Hepatocyte (in vitro differentiated cells): ENCODE results near the gene GALNT13. TPM values are rescaled to one million over a fixed set of nuclear protein-coding genes. Genes with fewer than 3 reads are reported as not detected.

Experiments
- DNase-seq: peaks from one replicate; pipeline ENCODE4 v3.0.0-alpha.2; 2016; ENCODE audit warnings: low spot score
- H2AFZ ChIP-seq: fragments of 200-600 bp; sonication (generic); 2 replicates; pipeline ENCODE4 v1.6.0; 2016; ENCODE audit warnings: antibody characterized with exemption, mild to moderate bottlenecking
- H3K27ac ChIP-seq: fragments of 200-600 bp; sonication (generic); 2 replicates; pipeline ENCODE4 v1.5.1; 2016; ENCODE audit warnings: mild to moderate bottlenecking
- H3K27me3 ChIP-seq: fragments of 200-600 bp; sonication (generic); 2 replicates; pipeline ENCODE4 v1.6.1; 2016
- H3K36me3 ChIP-seq: fragments of 200-600 bp; sonication (generic); replicated peaks from 2 replicates; pipeline ENCODE4 v1.5.1; 2016; ENCODE audit warnings: low read depth; ENCODE audit not compliant: insufficient read depth
- H3K4me1 ChIP-seq: fragments of 200-600 bp; sonication (generic); 2 replicates; pipeline ENCODE4 v1.5.1; 2016; ENCODE audit warnings: mild to moderate bottlenecking, moderate library complexity; ENCODE audit not compliant: insufficient read depth
- H3K4me2 ChIP-seq: fragments of 200-600 bp; sonication (generic); 2 replicates; pipeline ENCODE4 v1.6.0; 2016
- H3K4me3 ChIP-seq: fragments of 200-600 bp; sonication (generic); 2 replicates; pipeline ENCODE4 v1.5.1; 2016; ENCODE audit warnings: mild to moderate bottlenecking
- H3K79me2 ChIP-seq: fragments of 200-600 bp; sonication (generic); 2 replicates; pipeline ENCODE4 v1.6.0; 2017; ENCODE audit warnings: mild to moderate bottlenecking
- H3K9me2 ChIP-seq: fragments of 200-600 bp; sonication (generic); replicated peaks from 2 replicates; pipeline ENCODE4 v1.6.0; 2017; ENCODE audit warnings: mild to moderate bottlenecking; ENCODE audit not compliant: insufficient read depth
- H3K9me3 ChIP-seq: fragments of 200-600 bp; sonication (generic); 2 replicates; pipeline ENCODE4 v1.5.1; 2016; ENCODE audit warnings: low read depth, mild to moderate bottlenecking
- H4K20me1 ChIP-seq: fragments of 200-600 bp; sonication (generic); 2 replicates; pipeline ENCODE4 v1.6.0; 2016; ENCODE audit warnings: mild to moderate bottlenecking; ENCODE audit not compliant: insufficient read depth, poor library complexity, severe bottlenecking
- EZH2 ChIP-seq: fragments of 200-600 bp; sonication (generic); IDR thresholded peaks from 2 replicates; pipeline ENCODE4 v1.6.1; 2016; ENCODE audit warnings: antibody characterized with exemption, mild to moderate bottlenecking, borderline replicate concordance
- EZH2phosphoT487 ChIP-seq: fragments of 200-600 bp; sonication (generic); IDR thresholded peaks from one replicate; pipeline ENCODE4 v1.6.1; 2018; ENCODE audit warnings: antibody characterized with exemption, mild to moderate bottlenecking, low read depth, moderate library complexity; ENCODE audit not compliant: unreplicated experiment, severe bottlenecking
- WGBS: methylation state at CpG from one replicate; pipeline ENCODE4 v1.1.6; 2016; ENCODE audit warnings: low lambda C conversion rate; ENCODE audit errors: missing lambda C conversion rate; 5-methylcytosine and 5-hydroxymethylcytosine counted together
- polyA plus RNA-seq: library from polyadenylated mRNA; unstranded; fragments of >200 nt; fragmentation: Nextera tagmentation; extraction: Ambion mirVana; gene quantifications from 2 replicates; pipeline ENCODE4 v1.2.1, GENCODE V29; 2016
- total RNA-seq: library from RNA; depleted of rRNA; stranded (reverse); fragments of >200 nt; gene quantifications from 2 replicates; pipeline ENCODE4 v1.2.3, GENCODE V29; 2014
- TF ChIP-seq, protein P1 (sequence below): fragments of 200-600 bp; sonication (generic); IDR thresholded peaks from 2 replicates; pipeline ENCODE4 v1.5.1; 2016; ENCODE audit warnings: antibody characterized with exemption, mild to moderate bottlenecking; ENCODE audit not compliant: poor library complexity

GALNT13 gene
- total and polyA plus RNA-seq, 2 experiments from 2014 or later = 25.6 to 53.5 TPM

DNA sequence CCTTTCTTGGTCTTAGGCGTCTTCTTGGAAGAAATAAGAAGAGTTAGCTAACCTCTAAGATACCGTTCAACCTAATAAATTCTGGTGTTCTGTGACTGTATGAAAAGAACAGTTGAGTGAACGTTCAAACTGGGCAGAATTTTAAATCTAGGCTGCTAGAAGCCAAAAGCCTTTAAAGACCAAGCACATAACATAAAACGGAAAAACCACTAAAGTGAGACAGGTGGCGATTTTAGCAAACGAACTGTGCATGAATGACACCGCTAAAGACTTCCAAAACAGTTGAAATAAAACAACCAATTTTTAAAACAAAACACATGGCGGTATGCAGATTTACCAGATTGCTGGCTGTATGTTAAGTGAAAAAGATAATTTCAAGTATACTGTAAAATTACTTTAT lies 73.1 kb downstream of the GALNT13 start:
- WGBS = 91% methylated on average over 8 of the region's 8 CpGs
- Histone ChIP-seq H3K9me3 (no peaks in the 10 kb centered on the region), H2AFZ (no peak overlapping the region), H3K27ac (no peak overlapping the region), H3K4me2 (no peak overlapping the region), H4K20me1 (no peaks in the 10 kb centered on the region), H3K4me1 (no peaks in the 10 kb centered on the region), H3K4me3 (no peak overlapping the region), H3K79me2 (no peaks in the 10 kb centered on the region), H3K36me3 (no peaks in the 10 kb centered on the region), H3K9me2 (no peaks in the 10 kb centered on the region), H3K27me3 (no peaks in the 10 kb centered on the region)
- no peak for DNase-seq
- TF ChIP-seq EZH2phosphoT487 (no peak), EZH2 (no peak)
- TF ChIP-seq, protein P1, sequence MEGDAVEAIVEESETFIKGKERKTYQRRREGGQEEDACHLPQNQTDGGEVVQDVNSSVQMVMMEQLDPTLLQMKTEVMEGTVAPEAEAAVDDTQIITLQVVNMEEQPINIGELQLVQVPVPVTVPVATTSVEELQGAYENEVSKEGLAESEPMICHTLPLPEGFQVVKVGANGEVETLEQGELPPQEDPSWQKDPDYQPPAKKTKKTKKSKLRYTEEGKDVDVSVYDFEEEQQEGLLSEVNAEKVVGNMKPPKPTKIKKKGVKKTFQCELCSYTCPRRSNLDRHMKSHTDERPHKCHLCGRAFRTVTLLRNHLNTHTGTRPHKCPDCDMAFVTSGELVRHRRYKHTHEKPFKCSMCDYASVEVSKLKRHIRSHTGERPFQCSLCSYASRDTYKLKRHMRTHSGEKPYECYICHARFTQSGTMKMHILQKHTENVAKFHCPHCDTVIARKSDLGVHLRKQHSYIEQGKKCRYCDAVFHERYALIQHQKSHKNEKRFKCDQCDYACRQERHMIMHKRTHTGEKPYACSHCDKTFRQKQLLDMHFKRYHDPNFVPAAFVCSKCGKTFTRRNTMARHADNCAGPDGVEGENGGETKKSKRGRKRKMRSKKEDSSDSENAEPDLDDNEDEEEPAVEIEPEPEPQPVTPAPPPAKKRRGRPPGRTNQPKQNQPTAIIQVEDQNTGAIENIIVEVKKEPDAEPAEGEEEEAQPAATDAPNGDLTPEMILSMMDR = no peak

DNA sequence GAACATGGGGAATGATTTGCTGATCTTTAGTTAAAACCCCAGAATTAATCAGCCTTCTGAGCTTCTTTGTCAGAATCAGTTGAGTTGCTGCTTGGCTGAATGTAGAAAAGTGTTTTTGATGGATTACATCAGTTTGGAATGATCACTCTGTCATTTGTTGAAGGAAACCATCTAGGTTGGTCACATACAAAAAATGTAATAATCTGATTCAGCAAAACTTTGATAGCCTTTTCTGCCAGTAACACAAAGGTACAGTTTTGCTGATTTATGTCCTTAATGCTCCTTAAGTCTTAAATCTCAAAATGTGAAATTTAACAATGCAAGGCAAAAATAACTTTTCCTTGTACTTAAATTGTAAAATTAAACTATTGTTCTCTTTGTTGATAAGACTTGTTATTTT lies 74.3 kb downstream of the GALNT13 start:
- H3K27me3 ChIP-seq = no peaks in the 10 kb centered on the region
- no peaks in the 10 kb centered on the region for H4K20me1 ChIP-seq
- H2AFZ ChIP-seq = no peak overlapping the region
- H3K9me2 ChIP-seq = no peaks in the 10 kb centered on the region
- H3K4me1 ChIP-seq = no peaks in the 10 kb centered on the region
- no peaks in the 10 kb centered on the region for H3K9me3 ChIP-seq
- TF ChIP-seq EZH2 (no peak), EZH2phosphoT487 (no peak)
- TF ChIP-seq, protein P1 = no peak
- H3K27ac ChIP-seq = no peak overlapping the region
- no peak overlapping the region for H3K4me2 ChIP-seq
- no peak overlapping the region for H3K4me3 ChIP-seq
- no peak for DNase-seq
- H3K36me3 ChIP-seq = no peaks in the 10 kb centered on the region
- no peaks in the 10 kb centered on the region for H3K79me2 ChIP-seq

DNA sequence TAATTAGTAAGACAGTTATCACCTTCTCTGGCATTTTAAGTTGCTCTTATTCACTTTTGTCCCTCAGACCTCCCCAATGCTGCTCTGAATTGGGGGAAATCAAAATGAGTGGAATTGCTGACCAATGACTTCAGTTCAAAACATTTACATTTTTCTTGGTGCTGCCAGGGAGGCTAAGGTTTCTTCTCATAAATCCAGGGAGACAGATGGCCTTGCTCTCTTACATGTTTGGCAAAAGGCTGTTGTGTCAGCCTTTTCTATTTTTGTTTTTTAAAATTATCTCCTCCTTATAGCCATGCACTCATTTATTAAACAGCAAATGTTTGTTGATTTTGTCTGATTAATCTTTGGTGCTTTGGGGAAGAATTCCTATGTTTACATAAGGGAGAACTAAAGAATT lies 82.0 kb downstream of the GALNT13 start:
- Histone ChIP-seq H3K27me3 (no peaks in the 10 kb centered on the region), H3K27ac (no peak overlapping the region), H3K4me3 (no peak overlapping the region), H4K20me1 (no peaks in the 10 kb centered on the region), H3K36me3 (no peaks in the 10 kb centered on the region), H3K4me2 (no peak overlapping the region), H3K4me1 (no peaks in the 10 kb centered on the region), H3K9me3 (no peaks in the 10 kb centered on the region), H3K79me2 (no peaks in the 10 kb centered on the region), H3K9me2 (no peaks in the 10 kb centered on the region), H2AFZ (no peak overlapping the region)
- TF ChIP-seq, protein P1 = no peak
- no peak for DNase-seq

DNA sequence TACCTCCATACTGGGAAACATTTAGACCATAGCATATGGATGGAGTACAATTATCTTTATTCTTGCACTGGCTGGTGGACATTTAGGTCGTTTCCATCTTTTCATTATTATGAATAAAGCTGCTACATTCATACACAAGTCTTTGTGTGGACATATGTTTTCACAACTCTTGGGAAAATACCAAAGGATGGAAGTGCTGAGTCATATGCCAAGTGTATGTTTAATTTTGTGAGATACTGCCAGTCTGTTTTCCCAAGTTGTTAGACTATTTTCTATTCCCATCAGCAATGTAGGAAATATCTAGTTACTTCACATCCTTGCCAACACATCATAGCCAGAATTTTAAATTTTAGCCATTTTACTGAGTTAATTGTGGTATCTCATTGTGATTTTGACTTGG lies 91.5 kb downstream of the GALNT13 start:
- no peak overlapping the region for H3K4me2 ChIP-seq
- WGBS = 78% methylated on average over 1 of the region's 1 CpG
- H3K4me3 ChIP-seq = no peak overlapping the region
- H3K4me1 ChIP-seq = no peaks in the 10 kb centered on the region
- no peaks in the 10 kb centered on the region for H3K9me2 ChIP-seq
- no peaks in the 10 kb centered on the region for H4K20me1 ChIP-seq
- no peak for TF ChIP-seq EZH2
- TF ChIP-seq EZH2phosphoT487 = no peak
- TF ChIP-seq, protein P1 = no peak
- no peak overlapping the region for H3K27ac ChIP-seq
- no peaks in the 10 kb centered on the region for H3K27me3 ChIP-seq
- no peak for DNase-seq
- no peaks in the 10 kb centered on the region for H3K36me3 ChIP-seq
- no peak overlapping the region for H2AFZ ChIP-seq
- H3K79me2 ChIP-seq = no peaks in the 10 kb centered on the region
- H3K9me3 ChIP-seq = no peaks in the 10 kb centered on the region
